Body of pancreas (tissue), 4 donors: ENCODE data around the gene CENPB. TPM values are rescaled to one million over a fixed set of nuclear protein-coding genes. Genes with fewer than 3 reads are reported as not detected.

Source experiments
- ATAC-seq: fragments of 150-250 bp; one replicate; pipeline ENCODE4 v1.9.1; 2016
- DNase-seq, 4 donors: peaks; one replicate each; pipeline ENCODE4 v3.0.0-alpha.2; 2019
- H3K27ac ChIP-seq, 4 donors: fragments of 200-600 bp; sonication (generic); 1 replicate in 3 of 4; 2 replicates in 1 of 4; pipeline versions ENCODE4 v1.5.1 to v1.6.1; 2016 to 2019; ENCODE audit warnings: mild to moderate bottlenecking in 1 of 4, mixed read lengths in 1 of 4, moderate library complexity in 1 of 4
- H3K27me3 ChIP-seq, 2 donors: fragments of 200-600 bp; sonication (generic); one replicate each; pipeline ENCODE4 v1.6.0; 2016; ENCODE audit warnings: mild to moderate bottlenecking in 1 of 2
- H3K36me3 ChIP-seq, 2 donors: fragments of 200-600 bp; sonication (generic); replicated peaks in 1 of 2; 2 replicates each; pipeline ENCODE4 v1.5.1; 2016; ENCODE audit warnings: low read depth in 2 of 2; ENCODE audit not compliant: insufficient read depth in 1 of 2
- H3K4me1 ChIP-seq: fragments of 200-600 bp; sonication (generic); one replicate; pipeline ENCODE4 v1.6.0; 2016
- H3K4me3 ChIP-seq, 2 donors: fragments of 200-600 bp; sonication (generic); 1 replicate in 1 of 2; 2 replicates in 1 of 2; pipeline ENCODE4 v1.5.1; 2016 to 2019
- H3K9me3 ChIP-seq, 3 donors: fragments of 200-600 bp; sonication (generic); 1 replicate in 2 of 3; 2 replicates in 1 of 3; pipeline ENCODE4 v1.5.1; 2016
- CTCF ChIP-seq, 7 experiments: fragments of 450-650 bp in 4 of 7; fragments of 200-600 bp in 3 of 7; sonication (generic) in 3 of 7; IDR thresholded peaks; one replicate each; pipeline ENCODE4 v1.5.1; 2016 to 2019; ENCODE audit warnings: antibody characterized with exemption in 7 of 7
- POLR2A ChIP-seq, 3 donors: fragments of 450-650 bp; IDR thresholded peaks; one replicate each; pipeline ENCODE4 v1.6.1; 2016; ENCODE audit warnings: antibody characterized with exemption in 3 of 3, mild to moderate bottlenecking in 2 of 3
- WGBS, 2 donors: methylation state at CpG; one replicate each; pipeline ENCODE4 v1.1.5; 2017; 5-methylcytosine and 5-hydroxymethylcytosine counted together
- intact Hi-C: fragments of 100-400 bp; cut with DNase I; formaldehyde crosslinking; loops from one replicate; pipeline ENCODE4 v1.15.1; 2023
- total RNA-seq, 2 donors: library from RNA; depleted of rRNA; stranded (reverse); fragments of >200 nt; gene quantifications; one replicate each; pipeline ENCODE4 v1.1.0, GENCODE V29; 2016

CENPB gene
- total RNA-seq, 2 donors from 2014 or later, result 57.9 to 61.0 TPM

- Histone ChIP-seq H3K4me3 (no peak overlapping the region), H3K36me3 (no peaks in the 10 kb centered on the region), H3K4me1 (peaks cover 21% of the 10 kb centered on the region), H3K9me3 (no peaks in the 10 kb centered on the region), H3K27ac (no peak overlapping the region), H3K27me3 (no peaks in the 10 kb centered on the region)
- WGBS, 2 donors, result 80 to 84% methylated on average over 5 to 8 of the region's 8 CpGs
- ATAC-seq, result no peak
- DNase-seq, result no peak
- no peak for TF ChIP-seq POLR2A (IDR thresholded peaks at IDR 0.05)
- no peak for TF ChIP-seq CTCF (IDR thresholded peaks at IDR 0.05)
- intact Hi-C loops, result no loop called here
Observed at GRCh38 chr20:3763671-3764601, 22.6 kb downstream of the CENPB start.

DNA sequence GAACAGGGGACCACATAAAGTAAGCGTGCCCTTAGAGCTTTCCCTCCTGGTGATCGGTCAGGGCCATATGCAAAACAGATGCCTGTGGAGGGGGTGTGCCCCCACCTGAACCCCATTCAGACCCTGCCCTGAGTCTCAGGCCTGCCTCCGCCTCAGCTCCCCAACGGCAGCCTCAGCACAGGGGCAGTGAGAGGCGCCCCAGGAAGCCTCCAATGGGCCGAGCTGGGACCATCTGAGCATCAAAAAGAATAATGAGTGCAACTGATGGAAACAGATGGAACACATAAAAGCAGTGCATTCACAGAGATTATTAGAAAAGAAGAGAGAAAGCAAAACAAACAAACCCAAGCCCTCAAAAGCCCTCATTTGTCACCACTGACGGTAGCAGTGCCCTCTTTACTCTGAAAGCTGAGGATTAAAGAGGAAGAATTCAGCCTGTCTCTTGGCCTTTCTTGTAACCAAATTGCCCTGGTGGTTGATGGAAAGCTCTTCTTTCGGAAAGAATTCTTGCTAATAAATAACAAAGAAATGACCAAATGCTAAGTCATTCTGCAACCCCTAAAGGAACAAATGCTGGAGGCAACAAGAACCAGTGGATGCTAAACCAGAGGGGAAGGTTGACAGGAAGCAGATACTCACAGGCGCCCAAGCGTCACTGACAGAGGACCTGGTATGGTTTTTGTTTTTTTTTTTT lies 25.7 kb downstream of the CENPB start:
- TF ChIP-seq POLR2A (IDR thresholded peaks at IDR 0.05) (no peak), CTCF (IDR thresholded peaks at IDR 0.05) (no peak)
- no peaks in the 10 kb centered on the region for H3K9me3 ChIP-seq
- ATAC-seq (no peak), DNase-seq (no peak)
- H3K4me3 ChIP-seq, result no peak overlapping the region
- no peaks in the 10 kb centered on the region for H3K36me3 ChIP-seq
- WGBS, 2 donors, result 72 to 81% methylated on average over 10 of the region's 10 CpGs
- H3K27ac ChIP-seq, result no peak overlapping the region
- intact Hi-C loops, result no loop called here
- H3K27me3 ChIP-seq, result no peaks in the 10 kb centered on the region
- no peaks in the 10 kb centered on the region for H3K4me1 ChIP-seq

GRCh38 chr20:3759884-3760283 lies 26.7 kb downstream of the CENPB start:
- intact Hi-C loops, result no loop called here
- Histone ChIP-seq H3K4me1 (no peaks in the 10 kb centered on the region), H3K27me3 (no peaks in the 10 kb centered on the region), H3K27ac (no peak overlapping the region), H3K36me3 (no peaks in the 10 kb centered on the region), H3K4me3 (no peak overlapping the region), H3K9me3 (no peaks in the 10 kb centered on the region)
- DNase-seq (no peak), ATAC-seq (no peak)
- WGBS, 2 donors, result 83 to 87% methylated on average over 6 to 11 of the region's 11 CpGs
- TF ChIP-seq CTCF (IDR thresholded peaks at IDR 0.05) (no peak), POLR2A (IDR thresholded peaks at IDR 0.05) (no peak)

- no peaks in the 10 kb centered on the region for H3K36me3 ChIP-seq
- no peaks in the 10 kb centered on the region for H3K4me1 ChIP-seq
- no peak for DNase-seq
- no peak for ATAC-seq
- no peaks in the 10 kb centered on the region for H3K27me3 ChIP-seq
- TF ChIP-seq CTCF (IDR thresholded peaks at IDR 0.05) (no peak), POLR2A (IDR thresholded peaks at IDR 0.05) (no peak)
- no peaks in the 10 kb centered on the region for H3K9me3 ChIP-seq
- 87 to 90% methylated on average over 10 to 11 of the region's 11 CpGs for WGBS, 2 donors
- intact Hi-C loops, result no loop called here
- no peak overlapping the region for H3K27ac ChIP-seq
- no peak overlapping the region for H3K4me3 ChIP-seq
Observed at GRCh38 chr20:3759316-3759823, 27.2 kb downstream of the CENPB start.
